WTC11 (cell line): ENCODE results near the gene LTF. TPM values are rescaled to one million over a fixed set of nuclear protein-coding genes. Genes with fewer than 3 reads are reported as not detected.

ENCODE experiments used
- ATAC-seq: fragments of 200-7000 bp; cut with Tn5 transposase; 2 replicates; pipeline ENCODE4 v1.10.0; 2021; ENCODE audit warnings: mild to moderate bottlenecking, moderate library complexity
- CTCF ChIA-PET: fragments of 300-600 bp; sonication (Branson Sonifier 250); formaldehyde crosslinking; loops from one replicate; lab custom pipeline; 2021; ENCODE audit warnings: antibody characterized with exemption; lab: Charles Lee
- POLR2A ChIA-PET: fragments of 350-600 bp; sonication (Branson Sonifier 250); formaldehyde crosslinking; loops from one replicate; lab custom pipeline; 2021; ENCODE audit warnings: antibody characterized with exemption; lab: Charles Lee
- DNase-seq: peaks from one replicate; pipeline ENCODE4 v3.0.0; 2021; ENCODE audit warnings: low spot score
- H3K27ac Mint-ChIP-seq: 2 replicates; pipeline ENCODE4 v1.8.0; 2021; ENCODE audit warnings: mixed read lengths
- H3K27me3 Mint-ChIP-seq: 2 replicates; pipeline ENCODE4 v1.8.0; 2021; ENCODE audit warnings: low read depth, mild to moderate bottlenecking, moderate library complexity, mixed read lengths
- H3K36me3 Mint-ChIP-seq: 2 replicates; pipeline ENCODE4 v1.8.0; 2021; ENCODE audit warnings: mixed read lengths
- H3K4me1 Mint-ChIP-seq: 2 replicates; pipeline ENCODE4 v1.8.0; 2022; ENCODE audit warnings: mixed read lengths
- H3K4me3 Mint-ChIP-seq: 2 replicates; pipeline ENCODE4 v1.8.0; 2021; ENCODE audit warnings: mild to moderate bottlenecking, moderate library complexity, mixed read lengths
- H3K9me3 Mint-ChIP-seq: 2 replicates; pipeline ENCODE4 v1.8.0; 2021; ENCODE audit warnings: mixed read lengths
- ARID4B ChIP-seq: sonication (generic); formaldehyde crosslinking; IDR thresholded peaks from 2 replicates; pipeline ENCODE4 v1.8.0; 2023; ENCODE audit warnings: missing genetic modification reagents, mild to moderate bottlenecking, borderline replicate concordance
- ATF2 ChIP-seq: sonication (generic); formaldehyde crosslinking; IDR thresholded peaks from 2 replicates; pipeline ENCODE4 v1.8.1; 2022; ENCODE audit warnings: low read depth, missing genetic modification reagents, borderline replicate concordance
- ESRRA ChIP-seq: sonication (generic); formaldehyde crosslinking; IDR thresholded peaks from 2 replicates; pipeline ENCODE4 v1.8.1; 2022; ENCODE audit warnings: mild to moderate bottlenecking, missing genetic modification reagents, borderline replicate concordance
- FOXJ3 ChIP-seq: sonication (generic); formaldehyde crosslinking; IDR thresholded peaks from 2 replicates; pipeline ENCODE4 v1.9.0; 2021; ENCODE audit warnings: missing genetic modification reagents, mild to moderate bottlenecking, borderline replicate concordance
- GABPB1 ChIP-seq: sonication (generic); formaldehyde crosslinking; IDR thresholded peaks from 2 replicates; pipeline ENCODE4 v1.8.1; 2023; ENCODE audit warnings: mild to moderate bottlenecking, missing genetic modification reagents
- HMGXB4 ChIP-seq: sonication (generic); formaldehyde crosslinking; IDR thresholded peaks from 2 replicates; pipeline ENCODE4 v1.8.1; 2023; ENCODE audit warnings: mild to moderate bottlenecking, moderate library complexity, missing genetic modification reagents
- MAX ChIP-seq: sonication (generic); formaldehyde crosslinking; IDR thresholded peaks from 2 replicates; pipeline ENCODE4 v1.8.0; 2022; ENCODE audit warnings: mild to moderate bottlenecking, missing genetic modification reagents
- MYBL2 ChIP-seq: sonication (generic); formaldehyde crosslinking; IDR thresholded peaks from 2 replicates; pipeline ENCODE4 v1.8.1; 2023; ENCODE audit warnings: mild to moderate bottlenecking, moderate library complexity, missing genetic modification reagents
- NFATC4 ChIP-seq: fragments of 250-450 bp; sonication (Bioruptor Pico); IDR thresholded peaks from 2 replicates; pipeline ENCODE4 v1.9.0; 2021; ENCODE audit warnings: mild to moderate bottlenecking
- NR3C1 ChIP-seq: sonication (generic); formaldehyde crosslinking; conservative IDR thresholded peaks from 2 replicates; pipeline ENCODE4 v1.8.1; 2023; ENCODE audit warnings: low read depth, mild to moderate bottlenecking, missing genetic modification reagents
- OVOL2 ChIP-seq: fragments of 250-450 bp; sonication (Bioruptor Pico); IDR thresholded peaks from 2 replicates; pipeline ENCODE4 v1.9.0; 2021; ENCODE audit warnings: mild to moderate bottlenecking, borderline replicate concordance
- SOX15 ChIP-seq: fragments of 250-450 bp; sonication (Bioruptor Pico); IDR thresholded peaks from 2 replicates; pipeline ENCODE4 v1.9.0; 2021; ENCODE audit warnings: mild to moderate bottlenecking
- STAT6 ChIP-seq: sonication (generic); formaldehyde crosslinking; conservative IDR thresholded peaks from 2 replicates; pipeline ENCODE4 v1.8.1; 2023; ENCODE audit warnings: mild to moderate bottlenecking, low read depth, missing genetic modification reagents, moderate library complexity
- TP53 ChIP-seq: sonication (generic); formaldehyde crosslinking; IDR thresholded peaks from 2 replicates; pipeline ENCODE4 v1.8.1; 2023; ENCODE audit warnings: mild to moderate bottlenecking, missing genetic modification reagents
- ZNF138 ChIP-seq: sonication (generic); formaldehyde crosslinking; conservative IDR thresholded peaks from 2 replicates; pipeline ENCODE4 v1.8.1; 2022; ENCODE audit warnings: mild to moderate bottlenecking, moderate library complexity, missing genetic modification reagents
- ZNF416 ChIP-seq: fragments of 250-450 bp; sonication (Bioruptor Pico); IDR thresholded peaks from 2 replicates; pipeline ENCODE4 v1.9.0; 2021; ENCODE audit warnings: mild to moderate bottlenecking, inconsistent platforms
- total RNA-seq: library from RNA; stranded (reverse); gene quantifications from 3 replicates; pipeline ENCODE4 v1.2.3, GENCODE V29; 2021

LTF gene
- total RNA-seq, 1 experiment from 2014 or later: 0.22 TPM

GRCh38 chr3:46455231-46456115 lies 9.2 kb downstream of the LTF start (continued):
- TF ChIP-seq HMGXB4 (CRISPR knock-in tag) (no peak), OVOL2 (CRISPR knock-in tag) (no peak), TP53 (CRISPR knock-in tag) (no peak)

GRCh38 chr3:46454606-46455005 lies 10.1 kb downstream of the LTF start:
- Mint-ChIP-seq H3K4me1 (no peaks in the 10 kb centered on the region), H3K9me3 (no peaks in the 10 kb centered on the region), H3K27me3 (no peaks in the 10 kb centered on the region; the same call in 1 of the 2 replicates), H3K4me3 (no peak overlapping the region), H3K27ac (no peak overlapping the region), H3K36me3 (no peaks in the 10 kb centered on the region)
- DNase-seq (no peak), ATAC-seq (no peak)
- TF ChIP-seq ZNF138 (CRISPR knock-in tag) (no peak), NR3C1 (CRISPR knock-in tag) (no peak), ATF2 (CRISPR knock-in tag) (no peak), ESRRA (CRISPR knock-in tag) (no peak), NFATC4 (CRISPR knock-in tag) (no peak), SOX15 (CRISPR knock-in tag) (no peak), GABPB1 (CRISPR knock-in tag) (no peak), MAX (CRISPR knock-in tag) (no peak), ZNF416 (CRISPR knock-in tag) (no peak), STAT6 (no peak), MYBL2 (CRISPR knock-in tag) (no peak), ARID4B (no peak), FOXJ3 (CRISPR knock-in tag) (no peak)
- POLR2A ChIA-PET: no interaction called here
- CTCF ChIA-PET: no interaction called here
